T-cell (primary cell): Measurements from ENCODE around the gene RBMX2. TPM values are rescaled to one million over a fixed set of nuclear protein-coding genes. Genes with fewer than 3 reads are reported as not detected.

ENCODE experiments used
- ATAC-seq, 4 experiments: fragments of 200-7000 bp in 3 of 4; fragments of 150-1000 bp in 1 of 4; cut with Tn5 transposase; replicated peaks in 1 of 4; 1 replicate in 3 of 4; 2 replicates in 1 of 4; pipeline ENCODE4 v1.10.0; 2021; ENCODE audit warnings: moderate library complexity in 3 of 4, mild to moderate bottlenecking in 2 of 4, moderate number of reproducible peaks in 1 of 4
- CTCF ChIA-PET, 2 donors: fragments of 300-600 bp; sonication (Branson Sonifier 250); formaldehyde crosslinking; loops; one replicate each; lab custom pipeline; 2022; ENCODE audit warnings: antibody characterized with exemption in 2 of 2; lab: Charles Lee
- POLR2A ChIA-PET, 2 donors: fragments of 300-600 bp; sonication (Branson Sonifier 250); formaldehyde crosslinking; loops; one replicate each; lab custom pipeline; 2022; ENCODE audit warnings: antibody characterized with exemption in 2 of 2; lab: Charles Lee
- DNase-seq, 35 experiments: peaks; one replicate each; pipeline versions ENCODE4 v3.0.0 to v3.0.0-alpha.2; 2013 to 2023
- H3K27ac ChIP-seq: one replicate; pipeline ENCODE4 v1.5.1; 2013; ENCODE audit warnings: low read length
- H3K27me3 ChIP-seq, 2 experiments: replicated peaks in 1 of 2; 1 replicate in 1 of 2; 2 replicates in 1 of 2; pipeline versions ENCODE4 v1.6.1 to v1.7.0; 2013; ENCODE audit warnings: low read length in 1 of 2, mixed read lengths in 1 of 2; ENCODE audit not compliant: control insufficient read depth in 2 of 2, insufficient read depth in 2 of 2; ENCODE audit errors: extremely low read depth in 1 of 2
- H3K36me3 ChIP-seq, 2 donors: 1 replicate in 1 of 2; 2 replicates in 1 of 2; pipeline versions ENCODE4 v1.6.1 to v1.7.0; 2013; ENCODE audit warnings: low read length in 1 of 2; ENCODE audit not compliant: control insufficient read depth in 2 of 2, insufficient read depth in 1 of 2; ENCODE audit errors: extremely low read depth in 1 of 2
- H3K4me1 ChIP-seq, 2 experiments: 1 replicate in 1 of 2; 2 replicates in 1 of 2; pipeline versions ENCODE4 v1.6.1 to v1.7.0; 2013; ENCODE audit warnings: low read length in 2 of 2, mixed read lengths in 1 of 2; ENCODE audit not compliant: insufficient read depth in 2 of 2, control insufficient read depth in 1 of 2; ENCODE audit errors: extremely low read depth in 1 of 2
- H3K4me3 ChIP-seq, 2 donors: 1 replicate in 1 of 2; 2 replicates in 1 of 2; pipeline versions ENCODE4 v1.5.1 to v1.7.0; 2013; ENCODE audit warnings: mild to moderate bottlenecking in 2 of 2, low read length in 1 of 2, moderate library complexity in 1 of 2; ENCODE audit not compliant: control insufficient read depth in 1 of 2; ENCODE audit errors: extremely low read depth in 1 of 2
- H3K9me3 ChIP-seq: 2 replicates; pipeline ENCODE4 v1.7.0; 2013
- H3K27ac Mint-ChIP-seq, 2 donors: one replicate each; pipeline ENCODE4 v1.8.0; 2020 to 2021; ENCODE audit warnings: mild to moderate bottlenecking in 2 of 2, mixed read lengths in 2 of 2
- H3K27me3 Mint-ChIP-seq, 2 donors: one replicate each; pipeline ENCODE4 v1.8.0; 2021 to 2022; ENCODE audit warnings: mixed read lengths in 2 of 2
- H3K36me3 Mint-ChIP-seq: one replicate; pipeline ENCODE4 v1.8.0; 2021; ENCODE audit warnings: mixed read lengths
- H3K4me1 Mint-ChIP-seq, 3 donors: one replicate each; pipeline ENCODE4 v1.8.0; 2020 to 2022; ENCODE audit warnings: mixed read lengths in 3 of 3, mild to moderate bottlenecking in 1 of 3
- H3K4me3 Mint-ChIP-seq, 3 donors: one replicate each; pipeline ENCODE4 v1.8.0; 2020 to 2022; ENCODE audit warnings: mild to moderate bottlenecking in 3 of 3, mixed read lengths in 3 of 3, moderate library complexity in 3 of 3
- H3K9me3 Mint-ChIP-seq, 3 donors: one replicate each; pipeline ENCODE4 v1.8.0; 2020 to 2022; ENCODE audit warnings: mixed read lengths in 3 of 3
- WGBS: methylation state at CpG from one replicate; pipeline ENCODE4 v1.1.5; 2013; ENCODE audit warnings: missing lambda C conversion rate; ENCODE audit not compliant: insufficient coverage; 5-methylcytosine and 5-hydroxymethylcytosine counted together
- total RNA-seq, 35 experiments: library from RNA in 6 of 35; stranded (reverse) in 6 of 35; fragments of 120-200 nt in 1 of 35; gene quantifications; one replicate each; pipeline versions ENCODE4 v1.2.1 to v1.2.4 and lab custom pipeline; 2013 to 2026

RBMX2 gene
- total RNA-seq, 5 donors from 2014 or later (not counting 1 experiment from before 2014, with no cell fraction given) = 18.6 to 20.8 (median 20.2) TPM

DNA sequence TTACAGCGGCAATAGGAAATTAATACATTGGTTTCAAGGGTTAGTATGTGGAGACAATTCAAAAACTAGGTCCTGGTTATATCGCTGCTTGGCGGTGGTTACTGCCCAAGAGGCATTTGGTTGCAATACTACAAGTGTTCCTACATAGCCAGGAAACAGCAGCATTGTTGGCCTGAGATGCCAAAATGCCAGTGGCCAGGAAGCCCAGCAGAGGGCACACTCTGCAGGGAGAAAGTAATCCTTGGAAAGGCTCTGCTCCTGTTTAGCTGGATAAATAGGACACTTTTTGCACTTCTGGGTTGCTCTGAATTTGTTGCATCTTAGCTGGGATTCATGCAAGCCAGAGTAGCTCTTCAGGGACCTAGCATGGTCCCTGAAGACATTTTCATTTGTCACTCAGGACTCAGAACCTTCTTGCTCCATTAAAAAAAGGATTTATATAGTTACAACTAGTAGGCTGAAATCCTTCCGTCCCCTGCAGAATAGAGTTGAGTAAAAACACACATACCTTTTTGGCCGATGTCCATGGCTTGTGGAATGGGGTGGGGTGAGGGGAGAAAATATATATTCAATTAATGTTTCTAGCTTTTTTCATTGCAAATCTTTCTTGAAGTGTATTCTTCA, 8.2 kb upstream of the RBMX2 start:
- Mint-ChIP-seq H3K36me3 (no peaks in the 10 kb centered on the region), H3K27ac (no peak overlapping the region), H3K27me3 (peaks cover 14 to 38% of the 10 kb centered on the region in 2 donors), H3K4me1 (no peaks in the 10 kb centered on the region), H3K4me3 (no peak overlapping the region), H3K9me3 (no peaks in the 10 kb centered on the region)
- WGBS = 21% methylated on average over 2 of the region's 5 CpGs
- Histone ChIP-seq H3K27me3 (peaks cover 2% of the 10 kb centered on the region in 2 experiments), H3K4me3 (no peak overlapping the region), H3K27ac (no peak overlapping the region), H3K4me1 (no peaks in the 10 kb centered on the region), H3K9me3 (no peaks in the 10 kb centered on the region), H3K36me3 (no peaks in the 10 kb centered on the region)
- ChIA-PET POLR2A (no interaction called here), CTCF (no interaction called here)
- DNase-seq = peak in 1 of 35 experiments; percentile 2
- ATAC-seq = no peak

DNA sequence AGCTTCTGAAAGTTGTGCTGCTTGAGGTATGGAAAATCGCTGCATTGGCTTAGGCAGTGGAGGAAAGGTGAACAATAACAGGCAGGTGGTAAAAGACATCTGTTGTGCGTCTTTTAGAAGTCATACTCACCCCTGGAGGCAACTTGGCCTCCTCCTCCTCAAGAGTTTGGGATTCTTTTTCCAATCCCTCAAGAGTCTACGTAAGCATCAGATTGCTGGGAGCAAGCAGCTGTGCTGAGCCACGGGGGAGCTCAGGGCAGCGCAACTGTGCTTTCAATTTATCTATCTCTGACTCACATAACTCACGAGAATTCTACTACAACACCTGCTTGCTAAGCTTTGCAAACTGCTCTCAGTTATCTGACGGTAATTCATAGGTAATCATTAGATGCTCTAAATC, 6.4 kb upstream of the RBMX2 start:
- 59% methylated on average over 2 of the region's 7 CpGs for WGBS

DNA sequence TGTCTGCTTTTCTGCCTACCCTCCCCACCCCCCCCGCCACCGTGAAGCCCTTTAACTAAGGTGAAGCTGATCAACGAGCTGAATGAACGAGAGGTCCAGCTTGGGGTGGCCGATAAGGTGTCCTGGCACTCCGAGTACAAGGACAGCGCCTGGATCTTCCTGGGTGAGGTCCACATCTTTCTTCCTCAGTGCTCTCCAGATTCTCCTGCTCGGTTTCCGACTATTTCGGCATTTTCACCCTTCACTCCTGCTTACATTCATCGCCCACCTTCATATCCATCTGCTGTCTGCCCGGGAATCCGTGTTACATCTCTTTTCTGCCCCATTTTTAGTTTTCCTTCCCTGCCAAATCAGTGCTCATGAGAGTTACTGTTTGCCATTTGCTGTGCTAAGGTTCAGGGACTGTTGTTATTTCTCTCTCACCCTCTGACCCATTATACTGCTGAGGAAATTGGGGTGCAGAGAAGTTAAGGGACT, 459 bp downstream of the RBMX2 start:
- H3K27me3 ChIP-seq = no peaks in the 10 kb centered on the region
- 0% methylated on average over 1 of the region's 13 CpGs for WGBS
- peaks cover 1 to 15% of the 10 kb centered on the region in 2 donors for H3K27me3 Mint-ChIP-seq
- POLR2A ChIA-PET = no interaction called here
- no peaks in the 10 kb centered on the region for H3K9me3 ChIP-seq
- peak overlapping the region; percentile 77 to 83 for H3K4me3 ChIP-seq
- CTCF ChIA-PET = no interaction called here
- H3K4me1 ChIP-seq = peaks cover 0 to 20% of the 10 kb centered on the region in 2 experiments
- DNase-seq = peak in 1 of 35 experiments; percentile 11
- peaks cover 4% of the 10 kb centered on the region for H3K36me3 Mint-ChIP-seq
- peaks cover 0 to 4% of the 10 kb centered on the region in 2 donors for H3K36me3 ChIP-seq
- H3K9me3 Mint-ChIP-seq = no peaks in the 10 kb centered on the region
- peak in 1 of 4 experiments; percentile 15 for ATAC-seq
- H3K27ac ChIP-seq = peak overlapping the region; percentile 84
- H3K4me1 Mint-ChIP-seq = peaks cover 21 to 37% (median 23%) of the 10 kb centered on the region in 3 donors
- peak overlapping the region; percentile 65 to 85 for H3K27ac Mint-ChIP-seq
- H3K4me3 Mint-ChIP-seq = peak overlapping the region; percentile 83 to 91 (median 90)

More for the DNA sequence above, 6.4 kb upstream of the RBMX2 start:
- CTCF ChIA-PET = no interaction called here
- H3K9me3 Mint-ChIP-seq = no peaks in the 10 kb centered on the region
- no peak for DNase-seq
- Histone ChIP-seq H3K4me1 (no peaks in the 10 kb centered on the region), H3K36me3 (no peaks in the 10 kb centered on the region), H3K9me3 (no peaks in the 10 kb centered on the region), H3K4me3 (no peak overlapping the region), H3K27ac (no peak overlapping the region), H3K27me3 (peaks cover 2% of the 10 kb centered on the region in 2 experiments)
- peaks cover 14 to 46% of the 10 kb centered on the region in 2 donors for H3K27me3 Mint-ChIP-seq
- no peak overlapping the region for H3K4me3 Mint-ChIP-seq
- no peak for ATAC-seq
- POLR2A ChIA-PET = no interaction called here
- H3K4me1 Mint-ChIP-seq = no peaks in the 10 kb centered on the region
- H3K27ac Mint-ChIP-seq = no peak overlapping the region
- H3K36me3 Mint-ChIP-seq = no peaks in the 10 kb centered on the region

DNA sequence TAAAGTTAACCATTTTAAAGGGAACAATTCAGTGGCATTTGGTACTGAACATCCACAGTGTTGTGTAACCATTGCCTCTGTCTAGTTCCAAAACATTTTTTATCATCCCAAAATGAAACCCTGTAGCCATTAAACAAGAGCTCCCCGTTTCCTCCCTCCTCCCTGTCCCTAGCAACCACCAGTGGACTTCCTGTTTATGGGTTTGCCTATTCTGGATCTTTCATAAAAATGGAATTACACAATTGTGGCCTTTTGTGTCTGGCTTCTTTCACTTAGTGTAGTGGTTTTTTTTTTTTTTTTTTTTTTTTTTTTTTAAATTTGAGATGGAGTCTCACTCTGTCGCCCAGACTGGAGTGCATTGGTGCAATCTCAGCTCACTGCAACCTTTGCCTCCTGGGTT, 11.6 kb downstream of the RBMX2 start:
- no peak overlapping the region for H3K27ac Mint-ChIP-seq
- ATAC-seq (no peak), DNase-seq (no peak)
- no peak overlapping the region for H3K27ac ChIP-seq
- ChIA-PET POLR2A (no interaction called here), CTCF (no interaction called here)
- H3K9me3 ChIP-seq = no peaks in the 10 kb centered on the region
- no peaks in the 10 kb centered on the region for H3K27me3 ChIP-seq
- peaks cover 25% of the 10 kb centered on the region for H3K36me3 Mint-ChIP-seq
- H3K36me3 ChIP-seq = peaks cover 0 to 23% of the 10 kb centered on the region in 2 donors
- H3K4me3 ChIP-seq = no peak overlapping the region
- H3K9me3 Mint-ChIP-seq = no peaks in the 10 kb centered on the region
- H3K4me3 Mint-ChIP-seq = no peak overlapping the region
- H3K4me1 Mint-ChIP-seq = peaks cover 0 to 4% (median 0%) of the 10 kb centered on the region in 3 donors
- no peaks in the 10 kb centered on the region for H3K4me1 ChIP-seq
- no peaks in the 10 kb centered on the region for H3K27me3 Mint-ChIP-seq
- no CpG with 5 or more reads among the region's 2 CpGs for WGBS

DNA sequence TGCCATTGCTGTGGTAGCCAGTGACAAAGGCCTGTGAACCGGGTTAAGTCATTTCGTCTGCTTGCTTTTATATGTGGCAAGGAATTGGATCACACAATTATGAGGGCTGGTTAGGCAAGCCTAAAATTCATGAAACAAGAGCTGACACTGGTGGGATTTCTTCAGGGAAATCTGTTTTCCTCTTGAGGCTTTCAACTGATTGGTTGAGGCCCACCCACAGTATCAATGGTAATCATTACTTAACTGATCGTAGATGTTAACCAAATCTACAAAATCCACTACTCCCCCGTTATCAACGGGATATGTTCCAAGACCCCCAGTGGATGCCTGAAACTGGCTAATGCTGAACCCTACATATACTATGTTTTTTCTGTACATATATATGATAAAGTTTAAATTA, 13.0 kb downstream of the RBMX2 start:
- no peak overlapping the region for H3K27ac ChIP-seq
- H3K27ac Mint-ChIP-seq = no peak overlapping the region
- POLR2A ChIA-PET = no interaction called here
- no peak overlapping the region for H3K4me3 ChIP-seq
- H3K4me1 Mint-ChIP-seq = peaks cover 0 to 4% (median 0%) of the 10 kb centered on the region in 3 donors
- no peak overlapping the region for H3K4me3 Mint-ChIP-seq
- no peak for ATAC-seq
- H3K36me3 Mint-ChIP-seq = peaks cover 20% of the 10 kb centered on the region
- no peaks in the 10 kb centered on the region for H3K27me3 Mint-ChIP-seq
- H3K27me3 ChIP-seq = no peaks in the 10 kb centered on the region
- H3K9me3 ChIP-seq = no peaks in the 10 kb centered on the region
- CTCF ChIA-PET = no interaction called here
- no peak for DNase-seq
- H3K36me3 ChIP-seq = peaks cover 0 to 16% of the 10 kb centered on the region in 2 donors
- WGBS = no CpG with 5 or more reads among the region's 5 CpGs
- no peaks in the 10 kb centered on the region for H3K9me3 Mint-ChIP-seq
- H3K4me1 ChIP-seq = no peaks in the 10 kb centered on the region

DNA sequence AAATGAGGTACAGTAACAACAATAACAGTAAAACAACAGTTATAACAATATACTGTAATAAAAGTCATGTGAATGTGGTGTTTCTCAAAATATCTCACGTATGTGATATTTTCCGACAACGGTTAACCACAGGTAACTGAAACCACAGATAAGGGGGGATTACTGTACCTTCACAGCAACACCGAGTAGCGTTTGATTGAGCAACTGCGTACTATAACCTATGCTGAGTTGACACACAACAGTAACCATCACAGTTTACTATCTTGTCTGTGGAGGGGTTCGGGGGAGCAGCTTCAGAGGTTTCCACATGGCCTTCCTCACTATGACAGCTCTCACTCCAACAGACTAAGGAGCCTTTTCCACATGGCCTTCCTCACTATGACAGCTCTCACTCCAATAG, 13.4 kb downstream of the RBMX2 start:
- DNase-seq = peak in 1 of 35 experiments; percentile 11
- Mint-ChIP-seq H3K4me1 (peaks cover 0 to 4% (median 0%) of the 10 kb centered on the region in 3 donors), H3K27ac (no peak overlapping the region)

More for the DNA sequence above, 13.4 kb downstream of the RBMX2 start:
- no peaks in the 10 kb centered on the region for H3K27me3 ChIP-seq
- WGBS = no CpG with 5 or more reads among the region's 7 CpGs
- Mint-ChIP-seq H3K4me3 (no peak overlapping the region), H3K36me3 (peaks cover 20% of the 10 kb centered on the region), H3K9me3 (no peaks in the 10 kb centered on the region), H3K27me3 (no peaks in the 10 kb centered on the region)
- H3K4me3 ChIP-seq = no peak overlapping the region
- ChIA-PET CTCF (no interaction called here), POLR2A (no interaction called here)
- no peaks in the 10 kb centered on the region for H3K4me1 ChIP-seq
- no peaks in the 10 kb centered on the region for H3K9me3 ChIP-seq
- H3K36me3 ChIP-seq = peaks cover 0 to 13% of the 10 kb centered on the region in 2 donors
- no peak overlapping the region for H3K27ac ChIP-seq
- no peak for ATAC-seq
